HG03135 (cell line): ENCODE results near the gene UQCC2.

Source experiments
- ATAC-seq: cut with Tn5 transposase; IDR thresholded peaks from one replicate; pipeline ENCODE4 v1.9.1; 2021; ENCODE audit warnings: mild to moderate bottlenecking, moderate library complexity; ENCODE audit not compliant: unreplicated experiment

Gene UQCC2

GRCh38 chr6:33708516-33709204, 2.8 kb downstream of the UQCC2 start:
- no peak for ATAC-seq

DNA sequence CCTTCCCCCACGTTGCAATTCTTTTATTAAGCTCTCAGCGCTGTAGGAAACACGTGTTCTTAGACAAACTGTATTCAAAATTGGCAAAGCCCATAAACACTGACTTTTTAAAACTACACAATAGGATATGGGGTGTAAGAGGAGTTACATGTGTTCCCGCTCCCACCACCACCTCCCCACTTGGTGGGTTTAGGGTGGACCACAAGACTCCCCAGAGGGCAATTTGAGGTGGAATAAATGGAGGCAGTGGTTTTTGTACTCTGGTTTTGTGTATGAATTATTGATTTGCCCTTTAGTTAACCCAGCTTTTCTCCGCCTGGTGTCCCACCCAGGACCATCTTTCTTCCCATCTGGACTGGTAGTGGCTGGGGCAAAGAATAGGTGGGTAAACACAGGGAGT, 3.7 kb downstream of the UQCC2 start:
- no peak for ATAC-seq

- ATAC-seq = no peak
Measured at GRCh38 chr6:33705955-33706725, 5.4 kb downstream of the UQCC2 start.

DNA sequence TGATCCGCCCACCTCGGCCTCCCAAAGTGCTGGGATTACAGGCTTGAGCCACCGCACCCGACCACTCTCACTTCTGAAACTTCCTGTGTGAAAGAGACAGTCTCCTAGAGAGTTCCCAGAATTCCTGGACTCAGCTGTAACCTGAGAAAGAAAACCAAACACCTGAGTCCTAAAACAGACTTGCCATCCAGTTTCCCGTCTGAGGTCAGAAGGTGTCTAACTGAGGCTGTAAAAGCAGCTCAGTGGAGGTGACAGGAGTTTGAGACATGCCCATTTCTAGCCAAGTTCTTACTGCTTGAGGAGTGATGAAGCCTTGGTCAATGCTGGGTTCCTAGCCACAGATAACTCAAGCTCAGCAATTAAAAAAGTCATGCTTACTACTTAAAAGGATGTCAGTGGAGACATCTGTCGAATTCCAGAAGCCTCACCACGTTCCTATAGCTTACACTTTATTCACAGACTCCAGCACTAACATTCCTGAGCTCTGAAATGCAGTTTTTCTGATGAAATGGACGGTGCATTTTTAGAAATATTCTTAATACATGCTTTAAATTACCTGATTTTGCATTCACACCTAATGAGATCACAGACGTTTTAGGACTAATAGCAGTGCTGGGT, 6.1 kb downstream of the UQCC2 start:
- ATAC-seq = no peak

DNA sequence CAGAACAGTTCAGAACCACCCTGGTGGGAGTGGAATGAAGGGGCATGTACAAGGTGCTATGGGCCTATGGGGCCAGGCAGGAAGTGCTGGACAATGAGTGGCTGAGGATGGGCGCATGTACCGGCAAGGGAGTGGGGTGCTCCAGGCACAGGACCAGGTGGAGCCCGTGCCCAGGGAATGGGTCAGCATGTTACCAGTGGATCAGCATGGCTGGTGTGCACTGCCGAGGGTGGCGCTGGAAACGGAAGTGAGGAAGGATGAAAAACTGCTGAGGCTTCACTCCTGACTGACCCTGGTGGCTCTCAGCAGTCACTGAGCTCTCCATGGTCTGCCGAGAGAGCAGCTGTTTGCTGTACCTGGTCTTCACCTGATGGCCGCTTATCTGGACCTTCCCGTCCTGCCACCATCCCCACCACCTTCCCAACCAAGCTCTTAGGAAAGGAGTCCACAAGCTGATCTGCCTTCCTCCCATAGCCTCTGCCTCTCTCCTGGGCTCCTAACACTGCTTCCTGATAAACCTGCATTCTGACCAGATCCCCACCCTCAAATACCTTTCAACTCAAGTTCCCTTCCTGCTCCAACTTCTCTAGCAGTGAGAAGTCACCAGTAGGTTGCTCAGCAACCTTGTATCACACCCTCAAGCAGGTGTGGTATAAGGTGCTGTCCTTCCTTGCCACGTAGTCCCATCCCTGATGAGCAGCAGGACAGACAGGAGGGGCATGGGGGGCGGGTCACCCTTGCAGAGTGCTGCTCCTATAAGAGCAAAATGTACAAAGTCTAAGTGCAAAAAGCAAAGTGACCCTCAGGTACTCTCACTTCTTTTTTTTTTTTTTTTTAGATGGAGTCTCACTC, 7.1 kb downstream of the UQCC2 start:
- no peak for ATAC-seq

- ATAC-seq = no peak
Measured at GRCh38 chr6:33702345-33702977, 9.0 kb downstream of the UQCC2 start.

- no peak for ATAC-seq
Measured at GRCh38 chr6:33700391-33701050, 11.0 kb downstream of the UQCC2 start.

DNA sequence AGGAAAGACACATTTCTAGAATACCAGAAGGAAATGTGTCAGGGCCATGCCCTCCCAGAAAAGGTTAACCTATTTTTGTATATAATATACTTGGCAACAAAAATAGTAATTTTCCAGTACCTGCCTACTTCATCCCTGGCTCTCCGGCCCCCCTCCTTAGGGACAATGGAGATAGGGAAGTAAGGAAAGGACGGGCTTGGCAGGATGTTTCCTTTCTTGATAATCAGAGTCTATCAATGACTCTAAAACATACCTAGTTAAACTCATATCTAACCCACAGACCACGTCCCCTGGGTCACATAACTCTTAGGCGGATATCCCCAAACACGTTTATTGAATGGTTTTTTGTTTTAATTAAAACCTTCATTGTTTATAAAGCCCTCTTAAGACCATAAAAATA, 11.8 kb downstream of the UQCC2 start:
- ATAC-seq = no peak

- no peak for ATAC-seq
Measured at GRCh38 chr6:33699131-33699530, 12.4 kb downstream of the UQCC2 start.

GRCh38 chr6:33698494-33698893, 13.0 kb downstream of the UQCC2 start:
- no peak for ATAC-seq

GRCh38 chr6:33697845-33698244, 13.7 kb downstream of the UQCC2 start:
- no peak for ATAC-seq

- ATAC-seq = no peak
Measured at GRCh38 chr6:33696548-33697518, 14.7 kb downstream of the UQCC2 start.

- ATAC-seq = no peak
Measured at GRCh38 chr6:33696076-33696475, 15.4 kb downstream of the UQCC2 start.

- ATAC-seq = no peak
Measured at GRCh38 chr6:33695451-33695887, 16.0 kb downstream of the UQCC2 start.

GRCh38 chr6:33694977-33695376, 16.5 kb downstream of the UQCC2 start:
- ATAC-seq = no peak

GRCh38 chr6:33694401-33694931, 17.0 kb downstream of the UQCC2 start:
- no peak for ATAC-seq

- ATAC-seq = no peak
Measured at GRCh38 chr6:33693186-33694105, 18.1 kb downstream of the UQCC2 start.

- ATAC-seq = no peak
Measured at GRCh38 chr6:33692760-33693158, 18.7 kb downstream of the UQCC2 start.
